Measurements from ENCODE around the gene JADE2. TPM values are rescaled to one million over a fixed set of nuclear protein-coding genes. Genes with fewer than 3 reads are reported as not detected.

JADE2 gene
- total and polyA plus RNA-seq, 2 of the 8 experiments (the other 6 are each of a cell fraction or from before 2014, with no cell fraction given) = 19.2 to 55.8 TPM

- no peak overlapping the region for H2BK5ac ChIP-seq (ENCODE audit: low read depth, low read length)
- H4K5ac ChIP-seq (ENCODE audit: insufficient read length, low read depth, low read length) = no peak overlapping the region
- H3K4me1 ChIP-seq (replicated peaks in 1 of 4; ENCODE audit: control insufficient read depth in 3 of 4, insufficient read depth in 4 of 4, low read length in 3 of 4) = peaks cover 3 to 15% (median 7%) of the 10 kb centered on the region in 4 experiments; a peak in 6 of 7 replicates
- no peak for TF ChIP-seq SAP30 (IDR thresholded peaks at IDR 0.05; ENCODE audit: insufficient read depth, insufficient replicate concordance, low read length)
- H4K91ac ChIP-seq (replicated peaks; ENCODE audit: insufficient read length, low read length) = no peak overlapping the region
- H3K79me1 ChIP-seq (ENCODE audit: low read depth, low read length) = peaks cover 11% of the 10 kb centered on the region
- peaks cover 7 to 48% (median 11%) of the 10 kb centered on the region in 4 experiments; a peak in 6 of 8 replicates for H3K36me3 ChIP-seq (ENCODE audit: control insufficient read depth in 2 of 4, insufficient read depth in 4 of 4, low read length in 3 of 4)
- ChIA-PET CTCF (ENCODE audit: partially characterized antibody) (interaction anchor here (0.5 to 1.8 kb wide), 4 partner anchors 8 to 49 kb away, joined by 3 to 7 read pairs (median 4); no protein-coding TSS in a partner anchor), POLR2A (ENCODE audit: partially characterized antibody) (interaction anchor here (0.8 kb wide), 1 partner anchor 16 kb away, joined by 3 read pairs; no protein-coding TSS in a partner anchor)
- H3K4me3 ChIP-seq (ENCODE audit: extremely low read depth in 1 of 4, insufficient read depth in 2 of 4, low read depth in 3 of 4, low read length in 4 of 4) = no peak overlapping the region
- WGBS, 2 experiments (ENCODE audit: extremely low coverage in 1 of 2, insufficient coverage in 1 of 2, insufficient read length in 1 of 2, insufficient replicate concordance in 2 of 2, low coverage in 1 of 2, low lambda C conversion rate in 2 of 2, missing lambda C conversion rate in 1 of 2) = 92% methylated on average over 8 of the region's 8 CpGs; no CpG with 5 or more reads in 1 of the 2 experiments
- no peak overlapping the region for H4K8ac ChIP-seq (ENCODE audit: extremely low read depth, insufficient read depth, low read length)
- no peak overlapping the region for H2BK120ac ChIP-seq (replicated peaks; ENCODE audit: low read depth, low read length)
- no peak overlapping the region for H2BK15ac ChIP-seq (ENCODE audit: low read length)
- H3K9me3 ChIP-seq (ENCODE audit: insufficient read depth in 2 of 2, low read depth in 1 of 2, low read length in 1 of 2) = no peaks in the 10 kb centered on the region
- no peak for DNase-seq (ENCODE audit: low read depth in 1 of 2, low spot score in 2 of 2)
- H2AK5ac ChIP-seq (ENCODE audit: low read depth, low read length) = no peak overlapping the region
- no peak overlapping the region for H3K9ac ChIP-seq (replicated peaks in 1 of 4; ENCODE audit: extremely low read depth in 1 of 4, low read depth in 3 of 4, low read length in 3 of 4)
- no peak overlapping the region for H3K18ac ChIP-seq (ENCODE audit: extremely low read depth, low read length)
- H3K4ac ChIP-seq (replicated peaks; ENCODE audit: insufficient read length, low read depth, low read length) = no peak overlapping the region
- no peak for FAIRE-seq
- no peak overlapping the region for H2BK12ac ChIP-seq (ENCODE audit: low read depth, low read length)
- no peak overlapping the region for H3K56ac ChIP-seq (replicated peaks; ENCODE audit: insufficient read length, low read depth, low read length)
- H4K20me1 ChIP-seq (replicated peaks in 1 of 2; ENCODE audit: control insufficient read depth in 1 of 2, insufficient read depth in 2 of 2, low read length in 2 of 2) = peaks cover 0 to 7% of the 10 kb centered on the region in 2 experiments
- H3K4me2 ChIP-seq (ENCODE audit: insufficient read depth in 1 of 2, low read depth in 2 of 2, low read length in 2 of 2) = no peak overlapping the region
- H3K79me2 ChIP-seq (ENCODE audit: control insufficient read depth in 1 of 2, insufficient read depth in 2 of 2, low read length in 2 of 2) = peaks cover 0 to 4% of the 10 kb centered on the region in 2 experiments; a peak in 2 of 4 replicates
- peaks cover 7% of the 10 kb centered on the region; the same call in 1 of the 2 replicates for H3K23me2 ChIP-seq (ENCODE audit: low read depth, low read length)
- H2BK20ac ChIP-seq (ENCODE audit: low read length) = no peak overlapping the region
- H3K27me3 ChIP-seq (replicated peaks in 1 of 4; ENCODE audit: control insufficient read depth in 3 of 4, extremely low read depth in 1 of 4, insufficient read depth in 3 of 4, low read length in 3 of 4) = no peaks in the 10 kb centered on the region
- no peak overlapping the region for H2AFZ ChIP-seq (ENCODE audit: low read length)
- H3K23ac ChIP-seq (ENCODE audit: insufficient read length) = no peak overlapping the region
- no peak overlapping the region for H3K27ac ChIP-seq (ENCODE audit: low read depth, low read length)
- no peak overlapping the region for H3K14ac ChIP-seq (ENCODE audit: insufficient read length)
These were observed 26.4 kb downstream of the JADE2 start for GRCh38 chr5:134551901-134552300.

Data from H1 (cell line).